Aorta (tissue), 5 donors: ENCODE results near the gene CHAMP1. TPM values are rescaled to one million over a fixed set of nuclear protein-coding genes. Genes with fewer than 3 reads are reported as not detected.

ENCODE experiments used
- ATAC-seq: fragments of 200-7000 bp; cut with Tn5 transposase; one replicate; pipeline ENCODE4 v1.9.1; 2022; ENCODE audit warnings: moderate library complexity; ENCODE audit not compliant: low FRiP score
- DNase-seq, 2 donors: peaks; one replicate each; pipeline ENCODE4 v3.0.0-alpha.2; 2020
- H3K27ac ChIP-seq, 2 donors: one replicate each; pipeline ENCODE4 v1.5.1; 2013; ENCODE audit warnings: low read length in 2 of 2, mild to moderate bottlenecking in 2 of 2, moderate library complexity in 2 of 2, control low read depth in 1 of 2, inconsistent platforms in 1 of 2, low read depth in 1 of 2
- H3K27me3 ChIP-seq, 2 donors: one replicate each; pipeline ENCODE4 v1.6.1; 2013; ENCODE audit warnings: control low read depth in 1 of 2, low read length in 1 of 2, mild to moderate bottlenecking in 1 of 2, moderate library complexity in 1 of 2; ENCODE audit not compliant: insufficient read depth in 2 of 2, control insufficient read depth in 1 of 2
- H3K36me3 ChIP-seq, 2 donors: one replicate each; pipeline ENCODE4 v1.6.1; 2013; ENCODE audit warnings: control low read depth in 1 of 2, low read length in 1 of 2, mild to moderate bottlenecking in 1 of 2; ENCODE audit not compliant: insufficient read depth in 2 of 2, control insufficient read depth in 1 of 2
- H3K4me1 ChIP-seq, 2 donors: one replicate each; pipeline ENCODE4 v1.6.1; 2013; ENCODE audit warnings: low read length in 2 of 2, control low read depth in 1 of 2, mild to moderate bottlenecking in 1 of 2, moderate library complexity in 1 of 2; ENCODE audit not compliant: insufficient read depth in 2 of 2, control insufficient read depth in 1 of 2
- H3K4me3 ChIP-seq, 2 donors: one replicate each; pipeline ENCODE4 v1.5.1; 2013; ENCODE audit warnings: low read length in 2 of 2, control low read depth in 1 of 2, mild to moderate bottlenecking in 1 of 2
- H3K9me3 ChIP-seq: one replicate; pipeline ENCODE4 v1.6.1; 2013; ENCODE audit warnings: mild to moderate bottlenecking, low read length; ENCODE audit not compliant: control insufficient read depth
- WGBS, 2 donors: extraction: QIAGEN DNeasy Blood & Tissue Kit; methylation state at CpG; one replicate each; pipeline ENCODE4 v1.1.7; 2013; 5-methylcytosine and 5-hydroxymethylcytosine counted together
- intact Hi-C, 2 donors: fragments of 100-400 bp; cut with DNase I; formaldehyde crosslinking; loops; one replicate each; pipeline versions ENCODE4 v1.14.2 to v1.15.0; 2022
- polyA plus RNA-seq, 2 donors: library from polyadenylated mRNA; stranded (reverse); fragments of 200-250 nt; gene quantifications; one replicate each; pipeline ENCODE4 v1.2.3, GENCODE V29; 2013
- total RNA-seq, 2 donors: library from RNA; stranded (reverse); fragmentation: NEBNext Ultra II Directional; extraction: Animal tissue kit (Norgen Biotek cat#: 25700); gene quantifications; one replicate each; pipeline ENCODE4 v1.2.1, GENCODE V29; 2021
- donor health status: healthy with polysubstance abuse.
- donor health status: Bipolar disorder and iron deficiency.
- donor health status: DM: no; HTN: no; CAD: no.
- donor health status: DM: no; HTN: no; CAD: no.
- donor health status: DM: yes; HTN: yes; CAD: no.

CHAMP1 gene
- total and polyA plus RNA-seq, 4 donors = 5.2 to 16.4 (median 11.0) TPM

DNA sequence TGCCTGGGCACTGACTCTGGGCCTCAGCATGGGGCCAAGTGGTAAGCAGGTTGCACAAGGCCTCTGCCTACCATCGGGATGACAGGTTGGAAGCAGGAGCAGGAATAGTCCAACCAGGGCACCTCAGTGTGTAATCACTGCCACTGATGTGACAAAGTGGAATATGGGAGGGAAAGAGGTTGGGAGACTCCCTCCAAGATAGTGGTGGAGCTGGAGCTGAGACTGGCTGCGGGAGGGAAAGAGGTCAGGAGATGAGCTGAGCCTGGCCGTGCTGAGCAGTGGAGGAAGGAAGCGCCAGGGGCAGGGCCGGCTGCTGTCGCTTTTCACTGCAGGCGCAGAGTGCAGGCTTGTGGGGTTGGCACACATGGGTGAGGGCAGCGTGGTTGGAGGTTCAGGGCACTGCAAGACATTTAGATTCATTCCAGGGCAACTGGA lies 26.1 kb upstream of the CHAMP1 start:
- DNase-seq (no peak), ATAC-seq (no peak)
- H3K4me3 ChIP-seq = no peak overlapping the region
- WGBS, 2 donors = 94 to 97% methylated on average over 8 of the region's 8 CpGs
- H3K36me3 ChIP-seq = no peaks in the 10 kb centered on the region
- no peaks in the 10 kb centered on the region for H3K9me3 ChIP-seq
- no peak overlapping the region for H3K27ac ChIP-seq
- no peaks in the 10 kb centered on the region for H3K27me3 ChIP-seq
- intact Hi-C loops = no loop called here
- H3K4me1 ChIP-seq = no peaks in the 10 kb centered on the region

DNA sequence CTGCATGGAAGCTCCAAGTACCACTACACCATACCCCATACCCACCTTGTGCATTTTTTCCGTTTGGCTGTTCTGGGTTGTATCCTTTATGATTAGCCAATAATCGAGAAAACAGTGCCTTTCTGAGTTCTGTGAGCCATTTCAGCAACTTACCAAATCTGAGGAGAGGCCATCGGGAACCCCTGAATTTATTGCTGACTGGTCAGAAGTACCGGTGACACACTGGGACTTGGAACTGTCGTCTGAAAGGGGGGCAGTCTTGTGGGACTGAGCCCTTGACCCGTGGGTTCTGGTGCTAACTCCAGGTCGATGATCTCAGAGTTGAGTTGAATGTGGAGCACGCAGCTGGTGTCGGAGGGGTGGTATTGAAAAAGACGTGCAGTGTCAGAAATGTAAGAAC lies 17.9 kb upstream of the CHAMP1 start:
- Histone ChIP-seq H3K9me3 (no peaks in the 10 kb centered on the region), H3K27ac (no peak overlapping the region), H3K27me3 (no peaks in the 10 kb centered on the region), H3K4me3 (no peak overlapping the region), H3K36me3 (no peaks in the 10 kb centered on the region), H3K4me1 (no peaks in the 10 kb centered on the region)
- intact Hi-C loops = no loop called here
- 86 to 89% methylated on average over 10 of the region's 10 CpGs for WGBS, 2 donors
- ATAC-seq = no peak
- no peak for DNase-seq

GRCh38 chr13:114296902-114297301 lies 17.4 kb upstream of the CHAMP1 start:
- Histone ChIP-seq H3K4me1 (no peaks in the 10 kb centered on the region), H3K36me3 (no peaks in the 10 kb centered on the region), H3K27ac (no peak overlapping the region), H3K27me3 (no peaks in the 10 kb centered on the region), H3K9me3 (no peaks in the 10 kb centered on the region), H3K4me3 (no peak overlapping the region)
- DNase-seq (no peak), ATAC-seq (no peak)
- 89 to 94% methylated on average over 5 of the region's 5 CpGs for WGBS, 2 donors
- intact Hi-C loops = no loop called here

DNA sequence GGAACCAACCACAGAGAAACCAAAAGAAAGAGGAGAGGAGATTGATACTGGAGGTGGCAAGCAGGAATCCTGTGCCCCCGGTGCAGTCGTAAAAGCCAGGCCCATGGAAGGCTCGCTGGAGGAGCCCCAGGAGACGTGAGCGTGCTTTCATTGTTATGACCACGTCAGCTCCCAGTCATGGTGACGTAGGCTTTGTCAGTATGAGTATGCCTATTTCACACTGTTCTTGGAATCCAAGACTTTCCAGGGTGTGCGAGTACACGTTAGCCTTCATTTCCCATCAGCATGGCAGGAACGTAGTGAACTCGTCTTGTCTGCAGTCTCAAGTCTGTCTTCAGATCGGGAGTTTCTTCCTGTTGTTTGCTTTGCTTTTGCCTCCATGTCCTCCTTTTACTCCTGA lies 15.4 kb upstream of the CHAMP1 start:
- Histone ChIP-seq H3K27me3 (no peaks in the 10 kb centered on the region), H3K36me3 (peaks cover 0 to 3% of the 10 kb centered on the region in 2 donors), H3K4me1 (no peaks in the 10 kb centered on the region), H3K4me3 (no peak overlapping the region), H3K27ac (no peak overlapping the region), H3K9me3 (no peaks in the 10 kb centered on the region)
- ATAC-seq (no peak), DNase-seq (no peak)
- intact Hi-C loops = no loop called here
- 82 to 85% methylated on average over 12 of the region's 12 CpGs for WGBS, 2 donors

- 93 to 94% methylated on average over 12 of the region's 12 CpGs for WGBS, 2 donors
- no peak overlapping the region for H3K4me3 ChIP-seq
- ATAC-seq = no peak
Measured at GRCh38 chr13:114299604-114300305, 14.5 kb upstream of the CHAMP1 start.

GRCh38 chr13:114303700-114304327 lies 10.5 kb upstream of the CHAMP1 start:
- H3K27ac ChIP-seq = no peak overlapping the region
- WGBS, 2 donors = 85 to 86% methylated on average over 11 of the region's 11 CpGs
- H3K9me3 ChIP-seq = no peaks in the 10 kb centered on the region
- no peak overlapping the region for H3K4me3 ChIP-seq
- H3K27me3 ChIP-seq = no peaks in the 10 kb centered on the region
- no peaks in the 10 kb centered on the region for H3K4me1 ChIP-seq
- intact Hi-C loops = no loop called here
- no peak for ATAC-seq
- peaks cover 5 to 8% of the 10 kb centered on the region in 2 donors for H3K36me3 ChIP-seq
- DNase-seq = no peak

More at GRCh38 chr13:114299604-114300305, 14.5 kb upstream of the CHAMP1 start:
- no peaks in the 10 kb centered on the region for H3K9me3 ChIP-seq
- peaks cover 3 to 4% of the 10 kb centered on the region in 2 donors for H3K36me3 ChIP-seq
- no peaks in the 10 kb centered on the region for H3K4me1 ChIP-seq
- no peak for DNase-seq
- no peak overlapping the region for H3K27ac ChIP-seq
- no peaks in the 10 kb centered on the region for H3K27me3 ChIP-seq
- intact Hi-C loops = no loop called here

- peaks cover 5 to 8% of the 10 kb centered on the region in 2 donors for H3K36me3 ChIP-seq
- no peaks in the 10 kb centered on the region for H3K4me1 ChIP-seq
- no peak for DNase-seq
- no peak overlapping the region for H3K27ac ChIP-seq
- intact Hi-C loops = no loop called here
- ATAC-seq = no peak
- no peak overlapping the region for H3K4me3 ChIP-seq
- 88 to 90% methylated on average over 13 of the region's 13 CpGs for WGBS, 2 donors
- no peaks in the 10 kb centered on the region for H3K9me3 ChIP-seq
- H3K27me3 ChIP-seq = no peaks in the 10 kb centered on the region
Measured at GRCh38 chr13:114304346-114305034, 9.8 kb upstream of the CHAMP1 start.

DNA sequence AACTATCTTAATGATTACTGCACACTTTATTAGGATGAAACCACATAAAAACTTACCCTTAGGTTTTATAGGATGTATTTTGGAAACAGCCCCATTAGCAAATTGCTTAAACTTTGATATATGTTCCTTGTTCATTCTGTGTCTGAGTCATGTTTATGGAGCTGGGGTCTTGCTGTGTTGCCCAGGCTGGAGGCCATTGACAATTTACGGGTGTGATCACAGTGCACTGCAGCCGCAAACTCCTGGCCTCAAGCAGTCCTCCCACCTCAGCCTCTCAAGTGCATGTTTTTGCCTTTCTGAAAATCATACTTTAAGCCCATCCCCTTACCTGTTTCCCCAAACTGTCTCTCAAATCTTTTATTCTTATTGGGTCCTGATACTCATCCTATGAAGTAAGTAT lies 5.2 kb upstream of the CHAMP1 start:
- H3K4me3 ChIP-seq = no peak overlapping the region
- H3K4me1 ChIP-seq = no peaks in the 10 kb centered on the region
- ATAC-seq (no peak), DNase-seq (no peak)
- H3K9me3 ChIP-seq = no peaks in the 10 kb centered on the region
- no peaks in the 10 kb centered on the region for H3K27me3 ChIP-seq
- H3K36me3 ChIP-seq = peaks cover 2 to 6% of the 10 kb centered on the region in 2 donors
- intact Hi-C loops = no loop called here
- H3K27ac ChIP-seq = no peak overlapping the region
- 98 to 100% methylated on average over 2 of the region's 2 CpGs for WGBS, 2 donors
